Effector memory CD8-positive, alpha-beta T cell (primary cell): Measurements from ENCODE around the gene RANBP3.

Source experiments
- ATAC-seq: fragments of 150-1000 bp; cut with Tn5 transposase; replicated peaks from 2 replicates; pipeline ENCODE4 v1.10.0; 2021; ENCODE audit warnings: mild to moderate bottlenecking, moderate library complexity
- DNase-seq, 3 experiments: peaks; one replicate each; pipeline ENCODE4 v3.0.0; 2021
- H3K27ac Mint-ChIP-seq, 2 donors: one replicate each; pipeline ENCODE4 v1.8.0; 2022; ENCODE audit warnings: mild to moderate bottlenecking in 2 of 2, mixed read lengths in 2 of 2, moderate library complexity in 2 of 2
- H3K27me3 Mint-ChIP-seq, 2 donors: one replicate each; pipeline ENCODE4 v1.8.0; 2022; ENCODE audit warnings: mixed read lengths in 2 of 2
- H3K36me3 Mint-ChIP-seq: one replicate; pipeline ENCODE4 v1.8.0; 2022; ENCODE audit warnings: mild to moderate bottlenecking, moderate library complexity, mixed read lengths; ENCODE audit not compliant: insufficient read depth
- H3K4me1 Mint-ChIP-seq, 2 donors: one replicate each; pipeline ENCODE4 v1.8.0; 2022; ENCODE audit warnings: low read depth in 2 of 2, mixed read lengths in 2 of 2
- H3K4me3 Mint-ChIP-seq, 2 donors: one replicate each; pipeline ENCODE4 v1.8.0; 2022; ENCODE audit warnings: mild to moderate bottlenecking in 2 of 2, mixed read lengths in 2 of 2, moderate library complexity in 2 of 2
- H3K9me3 Mint-ChIP-seq, 2 donors: one replicate each; pipeline ENCODE4 v1.8.0; 2022; ENCODE audit warnings: mixed read lengths in 2 of 2

Gene RANBP3

GRCh38 chr19:5925830-5926427, 52.0 kb downstream of the RANBP3 start:
- peaks cover 0 to 5% of the 10 kb centered on the region in 2 donors for H3K4me1 Mint-ChIP-seq
- peaks cover 74% of the 10 kb centered on the region for H3K36me3 Mint-ChIP-seq
- DNase-seq (no peak), ATAC-seq (no peak)
- no peak overlapping the region for H3K4me3 Mint-ChIP-seq
- no peaks in the 10 kb centered on the region for H3K27me3 Mint-ChIP-seq
- H3K27ac Mint-ChIP-seq = no peak overlapping the region
- no peaks in the 10 kb centered on the region for H3K9me3 Mint-ChIP-seq

- Mint-ChIP-seq H3K27ac (peak overlapping the region in 1 of 2 donors; percentile 53), H3K4me3 (no peak overlapping the region), H3K9me3 (no peaks in the 10 kb centered on the region), H3K27me3 (no peaks in the 10 kb centered on the region), H3K36me3 (peaks cover 78% of the 10 kb centered on the region), H3K4me1 (peaks cover 0 to 5% of the 10 kb centered on the region in 2 donors)
- ATAC-seq (no peak), DNase-seq (no peak)
Observed at GRCh38 chr19:5923356-5923755, 54.6 kb downstream of the RANBP3 start.

- Mint-ChIP-seq H3K36me3 (peaks cover 73% of the 10 kb centered on the region), H3K4me3 (no peak overlapping the region), H3K27ac (no peak overlapping the region), H3K4me1 (no peaks in the 10 kb centered on the region), H3K27me3 (no peaks in the 10 kb centered on the region), H3K9me3 (no peaks in the 10 kb centered on the region)
- DNase-seq (no peak), ATAC-seq (no peak)
Observed at GRCh38 chr19:5922161-5922545, 55.8 kb downstream of the RANBP3 start.

- peaks cover 74% of the 10 kb centered on the region for H3K36me3 Mint-ChIP-seq
- ATAC-seq = no peak
- DNase-seq = no peak
- H3K27ac Mint-ChIP-seq = no peak overlapping the region
- H3K4me1 Mint-ChIP-seq = no peaks in the 10 kb centered on the region
- no peak overlapping the region for H3K4me3 Mint-ChIP-seq
- H3K27me3 Mint-ChIP-seq = no peaks in the 10 kb centered on the region
- H3K9me3 Mint-ChIP-seq = no peaks in the 10 kb centered on the region
Observed at GRCh38 chr19:5921516-5922160, 56.3 kb downstream of the RANBP3 start.

GRCh38 chr19:5918463-5919079, 59.4 kb downstream of the RANBP3 start:
- no peak for ATAC-seq
- peaks cover 60% of the 10 kb centered on the region for H3K36me3 Mint-ChIP-seq
- no peak for DNase-seq
- H3K4me1 Mint-ChIP-seq = no peaks in the 10 kb centered on the region
- H3K9me3 Mint-ChIP-seq = no peaks in the 10 kb centered on the region
- no peaks in the 10 kb centered on the region for H3K27me3 Mint-ChIP-seq
- H3K27ac Mint-ChIP-seq = peak overlapping the region in 1 of 2 donors; percentile 12
- no peak overlapping the region for H3K4me3 Mint-ChIP-seq

- Mint-ChIP-seq H3K36me3 (peaks cover 51% of the 10 kb centered on the region), H3K27ac (no peak overlapping the region), H3K4me3 (no peak overlapping the region), H3K4me1 (no peaks in the 10 kb centered on the region), H3K27me3 (no peaks in the 10 kb centered on the region), H3K9me3 (no peaks in the 10 kb centered on the region)
- ATAC-seq (no peak), DNase-seq (no peak)
Observed at GRCh38 chr19:5917431-5918107, 60.4 kb downstream of the RANBP3 start.

- H3K9me3 Mint-ChIP-seq = no peaks in the 10 kb centered on the region
- no peak overlapping the region for H3K27ac Mint-ChIP-seq
- DNase-seq (no peak), ATAC-seq (no peak)
- H3K36me3 Mint-ChIP-seq = peaks cover 41% of the 10 kb centered on the region
- H3K27me3 Mint-ChIP-seq = no peaks in the 10 kb centered on the region
- H3K4me3 Mint-ChIP-seq = no peak overlapping the region
- H3K4me1 Mint-ChIP-seq = no peaks in the 10 kb centered on the region
Observed at GRCh38 chr19:5916181-5916708, 61.7 kb downstream of the RANBP3 start.

GRCh38 chr19:5915782-5916165, 62.2 kb downstream of the RANBP3 start:
- ATAC-seq = no peak
- Mint-ChIP-seq H3K9me3 (no peaks in the 10 kb centered on the region), H3K4me1 (no peaks in the 10 kb centered on the region), H3K36me3 (peaks cover 36% of the 10 kb centered on the region), H3K4me3 (no peak overlapping the region), H3K27me3 (no peaks in the 10 kb centered on the region), H3K27ac (no peak overlapping the region)
- no peak for DNase-seq

GRCh38 chr19:5914946-5915781, 62.8 kb downstream of the RANBP3 start:
- no peaks in the 10 kb centered on the region for H3K9me3 Mint-ChIP-seq
- peaks cover 32% of the 10 kb centered on the region for H3K36me3 Mint-ChIP-seq
- no peaks in the 10 kb centered on the region for H3K4me1 Mint-ChIP-seq
- no peak overlapping the region for H3K4me3 Mint-ChIP-seq
- ATAC-seq (no peak), DNase-seq (no peak)
- H3K27ac Mint-ChIP-seq = no peak overlapping the region
- H3K27me3 Mint-ChIP-seq = no peaks in the 10 kb centered on the region

- no peak for ATAC-seq
- no peaks in the 10 kb centered on the region for H3K9me3 Mint-ChIP-seq
Observed at GRCh38 chr19:5914358-5914774, 63.6 kb downstream of the RANBP3 start.

GRCh38 chr19:5913739-5914357, 64.1 kb downstream of the RANBP3 start, which contains the start of gene CAPS:
TSS of gene CAPS (plus strand) at chr19:5914254. CDS start at chr19:5914407, 153 bp downstream.
- Mint-ChIP-seq H3K4me3 (no peak within 1 kb of the TSS), H3K4me1 (no peaks in the 10 kb centered on the region), H3K27ac (no peak within 1 kb of the TSS), H3K36me3 (peaks cover 27% of the 10 kb centered on the region), H3K27me3 (no peaks in the 10 kb centered on the region), H3K9me3 (no peaks in the 10 kb centered on the region)
- DNase-seq (no peak), ATAC-seq (no peak)

More at GRCh38 chr19:5914358-5914774, 63.6 kb downstream of the RANBP3 start:
- peaks cover 32% of the 10 kb centered on the region for H3K36me3 Mint-ChIP-seq
- no peaks in the 10 kb centered on the region for H3K4me1 Mint-ChIP-seq
- H3K4me3 Mint-ChIP-seq = no peak overlapping the region
- DNase-seq = no peak
- no peaks in the 10 kb centered on the region for H3K27me3 Mint-ChIP-seq
- no peak overlapping the region for H3K27ac Mint-ChIP-seq

- H3K27ac Mint-ChIP-seq = no peak overlapping the region
- no peak for DNase-seq
- no peaks in the 10 kb centered on the region for H3K27me3 Mint-ChIP-seq
- H3K36me3 Mint-ChIP-seq = peaks cover 8% of the 10 kb centered on the region
- H3K9me3 Mint-ChIP-seq = no peaks in the 10 kb centered on the region
- no peak for ATAC-seq
- peaks cover 1 to 7% of the 10 kb centered on the region in 2 donors for H3K4me1 Mint-ChIP-seq
- H3K4me3 Mint-ChIP-seq = no peak overlapping the region
Observed at GRCh38 chr19:5911366-5911765, 66.6 kb downstream of the RANBP3 start.

- H3K4me1 Mint-ChIP-seq = peaks cover 4 to 12% of the 10 kb centered on the region in 2 donors
- H3K9me3 Mint-ChIP-seq = no peaks in the 10 kb centered on the region
- H3K36me3 Mint-ChIP-seq = peaks cover 4% of the 10 kb centered on the region
- DNase-seq (no peak), ATAC-seq (no peak)
- no peak overlapping the region for H3K27ac Mint-ChIP-seq
- no peaks in the 10 kb centered on the region for H3K27me3 Mint-ChIP-seq
- H3K4me3 Mint-ChIP-seq = no peak overlapping the region
Observed at GRCh38 chr19:5910638-5910907, 67.4 kb downstream of the RANBP3 start.
